Activated CD4-positive, CD25-positive, alpha-beta regulatory T cell treated with anti-CD3 and anti-CD28 coated beads, Interleukin-2, amount 50 U/mL, for 16 hours (primary cell): ENCODE results near the gene MYO7B.
"Not testable (repeated sequence)": the region's sequence is repeated elsewhere in the genome, so short reads cannot be mapped to it uniquely, and the experiment has no call there.

ENCODE experiments used
- DNase-seq: peaks from one replicate; pipeline ENCODE4 v3.0.0-alpha.2; 2020; ENCODE audit warnings: low read depth, low spot score

Gene MYO7B

GRCh38 chr2:127551221-127551930 lies 15.9 kb downstream of the MYO7B start:
- no peak for DNase-seq

DNA sequence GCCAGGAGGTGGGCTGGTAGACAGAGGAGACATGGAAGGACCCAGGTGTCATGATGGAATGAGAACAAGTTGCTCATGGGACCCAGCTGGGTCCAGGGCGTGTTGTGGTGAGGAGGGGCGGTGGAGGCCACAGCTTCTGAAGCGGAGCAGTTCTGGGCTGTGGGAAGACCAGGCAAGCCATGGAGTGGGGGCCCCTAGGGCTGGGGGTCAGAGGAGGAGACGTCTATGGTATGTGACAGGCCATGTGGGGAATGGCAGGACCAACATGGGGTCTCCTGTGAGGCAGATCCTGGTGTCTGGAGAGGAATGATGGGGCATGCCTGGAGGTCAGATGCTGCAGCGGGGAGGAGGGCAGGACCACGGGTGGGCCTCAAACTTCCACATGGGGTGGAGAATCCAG lies 16.9 kb downstream of the MYO7B start:
- DNase-seq = no peak

DNA sequence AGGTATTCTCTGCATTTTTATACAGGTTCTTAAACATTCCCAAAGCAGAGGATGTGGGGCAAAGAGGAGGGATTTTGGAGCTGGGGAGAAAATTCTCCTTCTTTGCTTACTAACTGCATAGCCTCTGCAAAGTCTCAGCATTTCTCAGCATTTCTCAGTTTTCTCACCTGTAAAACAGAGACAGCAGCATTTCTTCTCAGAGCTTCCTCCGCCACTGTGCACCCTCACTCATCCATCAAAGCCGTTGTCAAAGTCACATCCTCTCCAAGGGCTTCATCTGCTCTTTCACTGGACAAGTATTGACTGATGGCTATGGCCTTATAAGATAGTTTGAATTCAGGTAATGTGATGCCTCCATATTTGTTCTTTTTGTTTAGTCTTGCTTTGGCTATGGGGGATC lies 17.4 kb downstream of the MYO7B start:
- DNase-seq = no peak

GRCh38 chr2:127558911-127559310 lies 23.4 kb downstream of the MYO7B start:
- no peak for DNase-seq

DNA sequence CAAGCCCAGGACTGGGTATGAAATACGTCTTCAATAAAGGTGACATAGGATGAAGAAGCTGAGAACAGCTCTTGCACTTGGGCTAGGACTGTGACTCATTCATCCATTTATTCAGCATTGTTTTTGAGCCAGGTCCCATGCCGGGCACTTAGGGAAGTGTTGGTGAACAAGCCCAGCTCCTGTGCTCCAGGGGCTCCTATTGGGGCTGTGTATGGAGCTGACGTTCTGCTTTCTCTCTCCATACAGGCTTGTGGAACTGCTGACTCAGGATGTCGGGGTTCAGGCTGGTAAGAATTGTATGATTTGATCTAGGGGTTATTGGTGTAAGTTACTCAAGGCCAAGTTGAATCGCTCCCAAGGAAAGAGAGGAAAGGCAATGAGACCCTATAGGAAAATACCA lies 24.0 kb downstream of the MYO7B start:
- DNase-seq = no peak

DNA sequence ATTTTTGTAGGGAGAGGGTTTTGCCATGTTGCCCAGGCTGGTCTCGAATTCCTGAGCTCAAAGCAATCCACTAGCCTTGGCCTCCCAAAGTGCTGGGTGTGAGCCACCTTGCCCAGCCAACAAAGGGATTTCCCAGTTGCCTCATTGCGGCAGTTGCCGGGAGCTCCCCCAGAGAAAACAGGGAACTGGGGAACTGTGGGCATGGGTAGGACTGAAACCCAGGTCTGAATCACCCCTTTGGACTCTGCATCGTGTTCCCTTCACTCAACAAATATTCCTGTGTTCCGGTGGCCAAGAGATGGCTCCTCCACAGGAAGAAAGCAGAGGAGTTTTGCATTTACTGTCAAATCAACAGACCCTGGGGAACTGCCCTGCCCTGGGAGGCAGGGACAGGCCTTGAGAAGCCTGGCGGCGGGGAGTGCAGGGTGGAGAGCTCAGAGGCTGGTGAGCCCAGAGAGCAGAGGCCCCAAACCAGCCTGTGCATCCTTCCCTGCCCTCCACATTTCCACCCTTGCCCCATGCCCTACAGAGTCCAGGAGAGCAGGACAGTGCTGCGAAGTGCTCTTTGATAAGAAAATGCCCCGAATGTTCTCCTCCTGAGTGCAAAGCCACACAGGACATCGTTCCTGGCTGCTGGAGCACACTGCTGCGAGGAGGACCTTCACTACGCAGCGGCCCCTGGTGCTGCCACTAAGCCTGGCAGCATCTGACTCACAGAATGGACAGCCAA lies 24.9 kb downstream of the MYO7B start:
- DNase-seq = no peak

DNA sequence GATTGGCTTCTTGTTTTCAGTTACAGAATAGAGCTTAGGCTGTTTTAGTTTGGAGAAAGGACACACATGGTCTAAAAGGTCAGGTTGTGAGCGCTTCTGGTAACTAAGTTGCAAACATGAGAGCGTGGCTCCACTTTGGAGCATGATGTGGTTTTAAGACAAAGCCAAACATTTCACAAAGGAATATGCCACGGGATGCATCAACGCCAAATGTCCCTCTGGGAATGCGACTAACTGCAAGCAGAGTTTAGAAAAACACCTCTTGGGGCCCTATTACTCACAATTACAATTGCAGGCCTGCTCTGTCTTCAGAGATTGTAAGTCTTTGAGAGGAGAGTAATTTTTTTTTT lies 25.4 kb downstream of the MYO7B start:
- no peak for DNase-seq

DNA sequence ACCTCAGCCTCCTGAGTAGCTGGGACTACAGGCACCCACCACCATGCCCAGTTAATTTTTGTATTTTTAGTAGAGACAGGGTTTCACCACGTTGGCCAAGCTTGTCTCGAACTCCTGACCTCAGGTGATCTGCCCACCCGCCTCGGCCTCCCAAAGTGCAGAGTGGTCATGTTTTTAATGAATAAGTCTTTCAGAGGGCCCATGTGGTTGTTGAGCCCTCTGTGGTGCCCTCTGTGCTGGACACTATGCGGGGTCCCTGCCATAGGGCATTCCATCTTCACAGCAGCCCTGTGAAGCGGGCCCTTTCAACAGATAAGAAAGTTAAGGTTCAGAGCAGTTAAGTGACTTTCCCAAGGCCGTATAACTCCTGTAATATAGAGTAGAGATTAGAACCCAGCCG lies 25.9 kb downstream of the MYO7B start:
- no peak for DNase-seq

DNA sequence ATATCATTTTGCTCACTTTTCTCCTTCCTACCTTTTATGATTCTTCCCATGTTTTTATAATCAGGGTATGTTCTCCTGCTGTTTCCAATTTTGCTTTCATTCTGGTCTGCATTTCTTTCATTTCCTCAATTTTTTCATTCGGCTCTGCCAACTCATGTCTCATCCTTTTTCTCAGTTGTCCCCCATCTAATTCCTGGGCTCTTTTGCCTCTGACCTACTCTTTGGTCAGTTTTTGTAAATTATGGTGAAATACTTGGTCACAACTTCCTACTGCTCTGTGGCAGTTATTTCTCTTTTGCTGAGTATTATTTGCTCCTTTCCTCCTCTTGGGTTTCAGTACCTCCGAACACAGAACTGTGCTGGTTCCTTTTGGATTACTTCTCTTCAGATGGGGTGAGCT lies 27.5 kb downstream of the MYO7B start:
- no peak for DNase-seq

DNA sequence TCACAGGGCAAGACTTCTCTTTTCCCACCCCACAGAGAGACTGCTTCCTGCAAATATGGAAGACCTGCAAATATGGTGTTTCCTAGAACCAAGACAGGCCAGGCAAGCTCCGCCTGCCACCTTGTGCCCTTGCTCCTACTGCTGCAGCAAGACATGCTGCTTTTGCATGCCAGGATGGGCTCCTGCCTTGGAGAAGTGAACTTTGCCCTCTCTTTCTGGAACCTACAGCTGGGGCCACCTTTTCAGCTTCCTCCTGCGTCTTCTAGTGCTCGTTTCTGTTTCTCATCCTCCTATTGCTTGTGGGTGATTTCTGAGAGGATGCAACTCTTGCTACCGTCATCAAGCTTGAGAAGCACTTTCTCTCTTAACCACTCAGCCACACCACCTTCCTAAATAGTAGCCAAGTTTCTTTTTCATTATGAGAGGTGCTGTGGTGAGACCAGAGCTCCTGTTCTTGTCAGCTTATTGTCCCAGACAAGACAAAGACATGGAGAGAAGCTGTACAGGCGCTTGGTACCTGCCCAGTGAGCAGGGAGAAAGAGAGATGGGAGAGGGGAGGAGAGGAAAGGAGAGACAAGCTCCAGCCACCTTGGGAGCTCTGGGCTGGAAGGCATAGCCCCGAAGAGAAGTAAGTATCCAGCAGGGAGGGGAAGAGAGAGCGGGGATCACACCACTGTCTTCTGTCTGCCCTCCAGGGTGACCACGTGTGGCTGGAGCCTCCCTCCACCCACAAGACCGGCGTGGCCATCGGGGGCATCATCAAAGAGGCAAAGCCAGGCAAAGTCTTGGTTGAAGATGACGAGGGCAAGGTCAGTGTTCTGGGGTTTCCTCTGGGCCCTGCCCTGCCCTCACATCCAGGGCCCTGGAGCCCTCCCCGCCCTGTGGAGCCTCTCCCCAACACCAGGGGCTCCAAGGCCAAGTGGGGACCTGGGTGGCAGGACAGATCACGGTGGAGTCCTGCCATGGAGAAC lies 28.3 kb downstream of the MYO7B start:
- DNase-seq = no peak

GRCh38 chr2:127564429-127565260 lies 29.2 kb downstream of the MYO7B start:
- no peak for DNase-seq

GRCh38 chr2:127565261-127566138 lies 30.0 kb downstream of the MYO7B start:
- DNase-seq = no peak

DNA sequence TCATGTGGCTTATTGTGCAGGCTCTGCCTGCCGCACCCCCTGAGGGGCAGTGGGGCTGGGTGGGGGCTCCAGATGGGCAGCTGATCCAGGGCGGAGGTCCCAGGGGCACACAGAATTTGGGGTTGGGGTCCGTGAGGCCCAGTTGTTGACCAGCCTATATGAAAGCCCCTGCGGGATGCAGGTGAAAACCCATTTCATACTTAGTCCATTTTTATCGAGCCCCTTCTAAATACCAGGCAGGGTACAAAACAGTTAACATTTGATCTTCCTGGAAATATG lies 30.6 kb downstream of the MYO7B start:
- DNase-seq = no peak

GRCh38 chr2:127566576-127566975 lies 31.1 kb downstream of the MYO7B start:
- no peak for DNase-seq

GRCh38 chr2:127567351-127567854 lies 31.9 kb downstream of the MYO7B start:
- DNase-seq = no peak

DNA sequence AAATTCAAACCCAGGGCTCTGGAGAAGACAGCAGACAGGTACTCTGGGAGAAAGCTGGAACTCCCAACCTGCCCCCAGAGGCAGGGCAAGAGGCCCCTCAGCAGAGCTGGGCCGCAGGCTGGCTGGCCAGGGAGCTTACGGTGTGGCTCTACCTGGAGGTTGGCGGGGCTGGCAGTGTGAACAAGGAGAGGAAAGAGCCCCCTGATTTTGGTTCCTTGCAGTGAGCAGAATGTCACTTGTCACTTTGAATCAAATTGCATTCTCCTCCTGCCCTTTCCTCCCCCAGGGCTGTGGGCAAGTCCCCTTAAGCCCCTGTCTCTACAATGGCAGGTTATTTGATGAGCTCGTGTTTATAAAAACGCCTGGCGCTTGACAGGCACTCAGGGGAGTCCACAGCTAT lies 32.6 kb downstream of the MYO7B start:
- no peak for DNase-seq

GRCh38 chr2:127569666-127570065 lies 34.2 kb downstream of the MYO7B start:
- no peak for DNase-seq

GRCh38 chr2:127570282-127571250 lies 35.1 kb downstream of the MYO7B start:
- DNase-seq = no peak

- DNase-seq = not testable (repeated sequence)
These were observed 36.9 kb downstream of the MYO7B start for GRCh38 chr2:127572352-127572751.
